IMR-90 (cell line): Measurements from ENCODE around the gene ZNF492. TPM values are rescaled to one million over a fixed set of nuclear protein-coding genes. Genes with fewer than 3 reads are reported as not detected.

Experiments used
- ATAC-seq: fragments of 200-7000 bp; cut with Tn5 transposase; 2 replicates; pipeline ENCODE4 v1.9.1; 2020; ENCODE audit warnings: low read depth, mild to moderate bottlenecking, moderate library complexity
- BruUV-seq: library from RNA; stranded (reverse); fragments of 400-500 nt; replicated peaks from 2 replicates; lab custom pipeline; 2021; lab: Mats Ljungman, UMichigan
- CTCF ChIA-PET: fragments of 300-600 bp; formaldehyde crosslinking; extraction: SDS; loops from one replicate; lab custom pipeline; 2021; ENCODE audit warnings: antibody characterized with exemption; lab: Yijun Ruan, JAX
- POLR2A ChIA-PET: fragments of 300-600 bp; sonication (Branson Sonifier 250); formaldehyde crosslinking; loops from one replicate; lab custom pipeline; 2022; ENCODE audit warnings: antibody characterized with exemption; ENCODE audit not compliant: unreplicated experiment; lab: Charles Lee
- DNase-seq: peaks from one replicate; pipeline ENCODE4 v3.0.0; 2013
- H2AFZ ChIP-seq: replicated peaks from 2 replicates; pipeline ENCODE3; 2013; ENCODE audit warnings: low read length, mild to moderate bottlenecking; ENCODE audit not compliant: poor library complexity
- H2AK5ac ChIP-seq: 2 replicates; pipeline ENCODE4 v1.6.1; 2013; ENCODE audit warnings: low read depth, low read length, inconsistent platforms
- H2AK9ac ChIP-seq: replicated peaks from 2 replicates; pipeline ENCODE3; 2013; ENCODE audit warnings: mild to moderate bottlenecking, low read depth, low read length, moderate library complexity; ENCODE audit not compliant: poor library complexity
- H2BK120ac ChIP-seq: 2 replicates; pipeline ENCODE4 v1.6.1; 2013; ENCODE audit warnings: low read depth, low read length, inconsistent platforms
- H2BK15ac ChIP-seq: 3 replicates; pipeline ENCODE4 v1.6.1; 2013; ENCODE audit warnings: low read depth, low read length, inconsistent platforms
- H2BK20ac ChIP-seq: 2 replicates; pipeline ENCODE4 v1.6.1; 2013; ENCODE audit warnings: low read depth, mild to moderate bottlenecking, inconsistent platforms, low read length, moderate library complexity
- H2BK5ac ChIP-seq: 2 replicates; pipeline ENCODE4 v1.6.1; 2013; ENCODE audit warnings: mild to moderate bottlenecking, low read depth, low read length, inconsistent platforms; ENCODE audit not compliant: poor library complexity, severe bottlenecking
- H3K14ac ChIP-seq: replicated peaks from 2 replicates; pipeline ENCODE4 v1.6.1; 2013; ENCODE audit warnings: low read depth, low read length, inconsistent platforms
- H3K18ac ChIP-seq: 2 replicates; pipeline ENCODE4 v1.6.1; 2013; ENCODE audit warnings: low read depth, low read length, control low read depth
- H3K23ac ChIP-seq: 2 replicates; pipeline ENCODE4 v1.6.1; 2013; ENCODE audit warnings: low read depth, low read length, inconsistent platforms
- H3K27ac ChIP-seq: 2 replicates; pipeline ENCODE4 v1.5.1; 2013; ENCODE audit warnings: mild to moderate bottlenecking, control low read depth, low read length; ENCODE audit not compliant: insufficient read depth
- H3K27me3 ChIP-seq: 2 replicates; pipeline ENCODE4 v1.6.1; 2013; ENCODE audit warnings: low read length; ENCODE audit not compliant: control insufficient read depth, insufficient read depth
- H3K36me3 ChIP-seq: 2 replicates; pipeline ENCODE4 v1.6.1; 2013; ENCODE audit warnings: low read length, mixed read lengths; ENCODE audit not compliant: control insufficient read depth, insufficient read depth
- H3K4ac ChIP-seq: 2 replicates; pipeline ENCODE4 v1.6.1; 2013; ENCODE audit warnings: low read depth, low read length, inconsistent platforms
- H3K4me1 ChIP-seq: 2 replicates; pipeline ENCODE4 v1.6.1; 2013; ENCODE audit warnings: low read length, mixed read lengths; ENCODE audit not compliant: control insufficient read depth, insufficient read depth
- H3K4me2 ChIP-seq: 2 replicates; pipeline ENCODE4 v1.6.1; 2013; ENCODE audit warnings: low read depth, mild to moderate bottlenecking, control low read depth, low read length, moderate library complexity
- H3K4me3 ChIP-seq: 2 replicates; pipeline ENCODE4 v1.5.1; 2013; ENCODE audit warnings: low read depth, mild to moderate bottlenecking, control low read depth, low read length, moderate library complexity; ENCODE audit not compliant: insufficient read depth
- H3K56ac ChIP-seq: 2 replicates; pipeline ENCODE4 v1.6.1; 2013; ENCODE audit warnings: low read length, inconsistent platforms; ENCODE audit not compliant: insufficient read depth; ENCODE audit errors: extremely low read depth
- H3K79me1 ChIP-seq, 2 experiments: 2 replicates each; pipeline ENCODE4 v1.6.1; 2013; ENCODE audit warnings: low read length in 2 of 2, inconsistent platforms in 1 of 2, low read depth in 1 of 2
- H3K9ac ChIP-seq: 2 replicates; pipeline ENCODE4 v1.6.1; 2013; ENCODE audit warnings: low read depth, low read length, control low read depth
- H3K9me1 ChIP-seq: 2 replicates; pipeline ENCODE4 v1.6.1; 2013; ENCODE audit warnings: low read length, inconsistent platforms; ENCODE audit not compliant: insufficient read depth
- H3K9me3 ChIP-seq: 2 replicates; pipeline ENCODE4 v1.6.1; 2013; ENCODE audit warnings: low read length; ENCODE audit not compliant: control insufficient read depth, insufficient read depth
- H4K20me1 ChIP-seq: 2 replicates; pipeline ENCODE4 v1.6.1; 2013; ENCODE audit warnings: low read length, inconsistent platforms; ENCODE audit not compliant: insufficient read depth
- H4K5ac ChIP-seq: 2 replicates; pipeline ENCODE4 v1.6.1; 2013; ENCODE audit warnings: mild to moderate bottlenecking, low read depth, low read length, control low read depth
- H4K8ac ChIP-seq, 2 experiments: 2 replicates each; pipeline ENCODE4 v1.6.1; 2013; ENCODE audit warnings: low read depth in 2 of 2, low read length in 2 of 2, control low read depth in 1 of 2, inconsistent platforms in 1 of 2
- H4K91ac ChIP-seq: 2 replicates; pipeline ENCODE4 v1.6.1; 2013; ENCODE audit warnings: low read depth, low read length, inconsistent platforms; ENCODE audit not compliant: insufficient read depth
- BHLHE40 ChIP-seq: fragments of 150-350 bp; IDR thresholded peaks from 2 replicates; pipeline ENCODE4 v1.6.1; 2016; ENCODE audit warnings: mild to moderate bottlenecking, low read depth, low read length
- CEBPB ChIP-seq: IDR thresholded peaks from 2 replicates; pipeline ENCODE4 v1.6.1; 2012; ENCODE audit warnings: low read depth, low read length, improper control_type of control experiment
- CHD1 ChIP-seq: IDR thresholded peaks from 2 replicates; pipeline ENCODE4 v1.6.1; 2012; ENCODE audit warnings: low read depth, low read length, improper control_type of control experiment
- FOS ChIP-seq: fragments of 150-350 bp; IDR thresholded peaks from 2 replicates; pipeline ENCODE4 v1.6.1; 2016; ENCODE audit warnings: low read depth, low read length
- MAFK ChIP-seq: IDR thresholded peaks from 2 replicates; pipeline ENCODE4 v1.6.1; 2012; ENCODE audit warnings: low read depth, low read length, improper control_type of control experiment
- MAZ ChIP-seq: IDR thresholded peaks from 2 replicates; pipeline ENCODE4 v1.6.1; 2012; ENCODE audit warnings: low read depth, mild to moderate bottlenecking, low read length, improper control_type of control experiment, moderate library complexity, borderline replicate concordance
- MXI1 ChIP-seq: IDR thresholded peaks from 2 replicates; pipeline ENCODE4 v1.6.1; 2012; ENCODE audit warnings: low read depth, mild to moderate bottlenecking, low read length, moderate library complexity, borderline replicate concordance
- NFE2L2 ChIP-seq: fragments of 150-350 bp; IDR thresholded peaks from 2 replicates; pipeline ENCODE4 v1.6.1; 2016; ENCODE audit warnings: low read depth, mild to moderate bottlenecking, low read length
- POLR2A ChIP-seq: IDR thresholded peaks from 2 replicates; pipeline ENCODE4 v1.6.1; 2012; ENCODE audit warnings: mild to moderate bottlenecking, low read depth, low read length
- RAD21 ChIP-seq: IDR thresholded peaks from 2 replicates; pipeline ENCODE4 v1.6.1; 2012; ENCODE audit warnings: low read length, improper control_type of control experiment
- RCOR1 ChIP-seq: IDR thresholded peaks from 2 replicates; pipeline ENCODE4 v1.6.1; 2012; ENCODE audit warnings: mild to moderate bottlenecking, low read length, improper control_type of control experiment; ENCODE audit not compliant: insufficient replicate concordance
- RFX5 ChIP-seq: IDR thresholded peaks from 2 replicates; pipeline ENCODE4 v1.8.0; 2012; ENCODE audit warnings: low read depth, mild to moderate bottlenecking, low read length, moderate library complexity
- SMC3 ChIP-seq: fragments of 150-350 bp; IDR thresholded peaks from 2 replicates; pipeline ENCODE4 v1.6.1; 2016; ENCODE audit warnings: low read depth, mild to moderate bottlenecking, antibody characterized with exemption, low read length, moderate library complexity
- WGBS, 2 experiments: methylation state at CpG; one replicate each; pipeline versions ENCODE4 v1.1.5 to v1.1.7; 2013; ENCODE audit warnings: missing lambda C conversion rate in 2 of 2; ENCODE audit not compliant: insufficient read length in 1 of 2; ENCODE audit errors: extremely low coverage in 2 of 2; 5-methylcytosine and 5-hydroxymethylcytosine counted together
- dilution Hi-C: fragments of 300-500 bp; cut with HindIII; formaldehyde crosslinking; loops from one replicate; pipeline ENCODE4 v1.14.3; 2018; ENCODE audit warnings: low sequenced_read_pairs; ENCODE audit not compliant: unreplicated experiment
- in situ Hi-C: fragments of 300-500 bp; cut with MboI; formaldehyde crosslinking; loops from 3 replicates; pipeline ENCODE4 v1.14.3; 2019; ENCODE audit warnings: low sequenced_read_pairs, inconsistent platforms, mixed read lengths
- intact Hi-C: fragments of 100-400 bp; cut with micrococcal nuclease; formaldehyde crosslinking; loops from 2 replicates; pipeline ENCODE4 v1.10.0; 2022
- polyA plus RNA-seq, 3 experiments: library from polyadenylated mRNA; depleted of rRNA; stranded (reverse); fragments of >200 nt; gene quantifications; 2 replicates each; pipeline ENCODE4 v1.2.3, GENCODE V29; 2012; ENCODE audit warnings: low replicate concordance in 1 of 3
- total RNA-seq: library from RNA; depleted of rRNA; stranded (reverse); fragments of >200 nt; gene quantifications from 2 replicates; pipeline ENCODE4 v1.2.3, GENCODE V29; 2012
- TF ChIP-seq, protein P1 (sequence below): conservative IDR thresholded peaks from 2 replicates; pipeline ENCODE4 v1.5.1; 2012; ENCODE audit warnings: mild to moderate bottlenecking, low read depth, low read length, improper control_type of control experiment
- TF ChIP-seq, protein P2 (sequence below): fragments of 150-350 bp; IDR thresholded peaks from 2 replicates; pipeline ENCODE4 v1.6.1; 2016; ENCODE audit warnings: low read depth, mild to moderate bottlenecking, low read length, moderate library complexity, borderline replicate concordance
- TF ChIP-seq, protein P3 (sequence below): fragments of 150-350 bp; IDR thresholded peaks from 2 replicates; pipeline ENCODE4 v1.6.1; 2017; ENCODE audit warnings: mild to moderate bottlenecking, antibody characterized with exemption, low read length, low read depth

Gene ZNF492
- total and polyA plus RNA-seq, 2 of the 4 experiments (the other 2 are of a cell fraction): 0.19 to 1.3 TPM

DNA sequence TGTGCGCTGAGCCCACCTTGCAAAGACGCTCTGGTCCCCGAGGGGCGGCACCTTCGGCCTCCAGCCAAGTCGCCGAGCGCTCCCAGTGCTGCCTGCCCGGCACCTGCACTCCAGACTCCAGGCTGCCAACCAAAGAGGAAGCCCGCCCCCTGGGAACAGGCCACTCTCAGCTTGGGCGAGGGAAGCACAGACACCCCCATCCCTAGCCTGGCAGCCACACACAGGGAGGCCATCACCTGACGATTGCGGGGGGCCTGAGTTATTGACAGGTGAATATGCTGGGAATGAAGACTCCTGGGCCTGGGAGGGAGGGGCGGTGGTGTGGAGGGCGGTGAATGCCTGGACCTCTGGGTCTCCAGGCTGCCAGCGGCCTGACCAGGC, 10.3 kb upstream of the ZNF492 start:
- Histone ChIP-seq H2BK5ac (no peak overlapping the region), H3K79me1 (no peaks in the 10 kb centered on the region), H3K9ac (no peak overlapping the region), H3K36me3 (no peaks in the 10 kb centered on the region), H3K9me3 (peaks cover 28% of the 10 kb centered on the region), H3K23ac (no peak overlapping the region), H3K27ac (no peak overlapping the region), H3K4me3 (no peak overlapping the region), H3K4ac (no peak overlapping the region), H2BK15ac (no peak overlapping the region), H3K4me2 (no peak overlapping the region), H2AFZ (no peak overlapping the region), H2BK20ac (no peak overlapping the region), H3K14ac (no peak overlapping the region), H2AK5ac (no peak overlapping the region), H2AK9ac (no peak overlapping the region), H4K5ac (no peak overlapping the region), H3K18ac (no peak overlapping the region), H4K8ac (no peak overlapping the region), H3K4me1 (no peaks in the 10 kb centered on the region), H4K20me1 (no peaks in the 10 kb centered on the region), H4K91ac (no peak overlapping the region), H3K27me3 (no peaks in the 10 kb centered on the region), H2BK120ac (no peak overlapping the region), H3K9me1 (no peaks in the 10 kb centered on the region), H3K56ac (no peak overlapping the region)
- no TSS peak for BruUV-seq
- intact Hi-C loops: no loop called here
- in situ Hi-C loops: no loop called here
- DNase-seq (no peak), ATAC-seq (no peak)
- no CpG with 5 or more reads among the region's 16 CpGs for WGBS, 2 experiments
- ChIA-PET POLR2A (no interaction called here), CTCF (no interaction called here)
- TF ChIP-seq SMC3 (no peak), NFE2L2 (no peak), BHLHE40 (no peak), MAFK (no peak), RCOR1 (no peak), POLR2A (no peak), CHD1 (no peak), FOS (no peak), CEBPB (no peak), RAD21 (no peak), MXI1 (no peak), MAZ (no peak), RFX5 (no peak)
- TF ChIP-seq, protein P1, sequence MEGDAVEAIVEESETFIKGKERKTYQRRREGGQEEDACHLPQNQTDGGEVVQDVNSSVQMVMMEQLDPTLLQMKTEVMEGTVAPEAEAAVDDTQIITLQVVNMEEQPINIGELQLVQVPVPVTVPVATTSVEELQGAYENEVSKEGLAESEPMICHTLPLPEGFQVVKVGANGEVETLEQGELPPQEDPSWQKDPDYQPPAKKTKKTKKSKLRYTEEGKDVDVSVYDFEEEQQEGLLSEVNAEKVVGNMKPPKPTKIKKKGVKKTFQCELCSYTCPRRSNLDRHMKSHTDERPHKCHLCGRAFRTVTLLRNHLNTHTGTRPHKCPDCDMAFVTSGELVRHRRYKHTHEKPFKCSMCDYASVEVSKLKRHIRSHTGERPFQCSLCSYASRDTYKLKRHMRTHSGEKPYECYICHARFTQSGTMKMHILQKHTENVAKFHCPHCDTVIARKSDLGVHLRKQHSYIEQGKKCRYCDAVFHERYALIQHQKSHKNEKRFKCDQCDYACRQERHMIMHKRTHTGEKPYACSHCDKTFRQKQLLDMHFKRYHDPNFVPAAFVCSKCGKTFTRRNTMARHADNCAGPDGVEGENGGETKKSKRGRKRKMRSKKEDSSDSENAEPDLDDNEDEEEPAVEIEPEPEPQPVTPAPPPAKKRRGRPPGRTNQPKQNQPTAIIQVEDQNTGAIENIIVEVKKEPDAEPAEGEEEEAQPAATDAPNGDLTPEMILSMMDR: no peak
- TF ChIP-seq, protein P2, sequence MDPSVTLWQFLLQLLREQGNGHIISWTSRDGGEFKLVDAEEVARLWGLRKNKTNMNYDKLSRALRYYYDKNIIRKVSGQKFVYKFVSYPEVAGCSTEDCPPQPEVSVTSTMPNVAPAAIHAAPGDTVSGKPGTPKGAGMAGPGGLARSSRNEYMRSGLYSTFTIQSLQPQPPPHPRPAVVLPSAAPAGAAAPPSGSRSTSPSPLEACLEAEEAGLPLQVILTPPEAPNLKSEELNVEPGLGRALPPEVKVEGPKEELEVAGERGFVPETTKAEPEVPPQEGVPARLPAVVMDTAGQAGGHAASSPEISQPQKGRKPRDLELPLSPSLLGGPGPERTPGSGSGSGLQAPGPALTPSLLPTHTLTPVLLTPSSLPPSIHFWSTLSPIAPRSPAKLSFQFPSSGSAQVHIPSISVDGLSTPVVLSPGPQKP: no peak
- TF ChIP-seq, protein P3, sequence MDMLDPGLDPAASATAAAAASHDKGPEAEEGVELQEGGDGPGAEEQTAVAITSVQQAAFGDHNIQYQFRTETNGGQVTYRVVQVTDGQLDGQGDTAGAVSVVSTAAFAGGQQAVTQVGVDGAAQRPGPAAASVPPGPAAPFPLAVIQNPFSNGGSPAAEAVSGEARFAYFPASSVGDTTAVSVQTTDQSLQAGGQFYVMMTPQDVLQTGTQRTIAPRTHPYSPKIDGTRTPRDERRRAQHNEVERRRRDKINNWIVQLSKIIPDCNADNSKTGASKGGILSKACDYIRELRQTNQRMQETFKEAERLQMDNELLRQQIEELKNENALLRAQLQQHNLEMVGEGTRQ: no peak
- dilution Hi-C loops: no loop called here
